Activated CD4-positive, alpha-beta T cell treated with anti-CD3 and anti-CD28 coated beads, Interleukin-2, amount 10 ng/mL, durations not matched to agents 7 days and 5 days (primary cell): ENCODE measurements around the gene TCF4. TPM values are rescaled to one million over a fixed set of nuclear protein-coding genes. Genes with fewer than 3 reads are reported as not detected.

ENCODE experiments used
- CTCF ChIA-PET: fragments of 350-600 bp; sonication (Branson Sonifier 250); formaldehyde crosslinking; loops from one replicate; lab custom pipeline; 2021; ENCODE audit warnings: antibody characterized with exemption; lab: Charles Lee
- POLR2A ChIA-PET: fragments of 350-600 bp; sonication (Branson Sonifier 250); formaldehyde crosslinking; loops from one replicate; lab custom pipeline; 2021; ENCODE audit warnings: antibody characterized with exemption; lab: Charles Lee
- DNase-seq: peaks from one replicate; pipeline ENCODE4 v3.0.0-alpha.2; 2020
- H3K27ac Mint-ChIP-seq: one replicate; pipeline ENCODE4 v1.8.0; 2021; ENCODE audit warnings: mild to moderate bottlenecking, moderate library complexity, mixed read lengths
- H3K27me3 Mint-ChIP-seq: one replicate; pipeline ENCODE4 v1.8.0; 2021; ENCODE audit warnings: mixed read lengths
- H3K36me3 Mint-ChIP-seq: one replicate; pipeline ENCODE4 v1.8.0; 2021; ENCODE audit warnings: low read depth, mixed read lengths
- H3K4me1 Mint-ChIP-seq: one replicate; pipeline ENCODE4 v1.8.0; 2021; ENCODE audit warnings: mixed read lengths
- H3K4me3 Mint-ChIP-seq: one replicate; pipeline ENCODE4 v1.8.0; 2021; ENCODE audit warnings: mild to moderate bottlenecking, moderate library complexity, mixed read lengths
- H3K9me3 Mint-ChIP-seq: one replicate; pipeline ENCODE4 v1.8.0; 2021; ENCODE audit warnings: mixed read lengths
- total RNA-seq, 2 experiments: library from RNA; stranded (reverse); gene quantifications; one replicate each; pipeline ENCODE4 v1.2.3, GENCODE V29; 2021

The TCF4 gene
- total RNA-seq, 2 experiments from 2014 or later: 1.7 to 2.4 TPM

- ChIA-PET POLR2A (no interaction called here), CTCF (no interaction called here)
- Mint-ChIP-seq H3K4me3 (no peak overlapping the region), H3K27ac (no peak overlapping the region), H3K27me3 (no peaks in the 10 kb centered on the region), H3K4me1 (no peaks in the 10 kb centered on the region), H3K9me3 (no peaks in the 10 kb centered on the region), H3K36me3 (no peaks in the 10 kb centered on the region)
- DNase-seq: no peak
Observed at GRCh38 chr18:55375930-55376329, 212.1 kb downstream of the TCF4 start.

DNA sequence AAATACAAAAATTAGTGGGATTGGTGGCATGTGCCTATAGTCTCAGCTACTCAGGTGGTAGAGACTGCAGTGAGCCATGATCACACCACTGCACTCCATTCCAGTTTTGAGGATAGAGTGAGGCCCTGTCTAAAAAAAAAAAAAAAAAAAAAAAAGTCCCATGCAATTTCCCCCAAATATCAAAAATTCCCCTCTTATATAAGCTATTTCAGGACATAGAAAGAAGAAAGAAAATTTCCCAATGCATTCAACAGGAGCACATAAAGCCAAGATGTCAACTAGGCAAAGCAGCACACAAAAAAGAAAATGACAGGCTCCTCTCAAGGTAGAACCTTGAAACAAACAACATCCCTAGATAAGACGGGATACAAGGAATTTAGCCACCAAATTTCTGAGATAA is 213.3 kb downstream of the TCF4 start:
- Mint-ChIP-seq H3K27ac (no peak overlapping the region), H3K36me3 (no peaks in the 10 kb centered on the region), H3K4me3 (no peak overlapping the region), H3K9me3 (no peaks in the 10 kb centered on the region), H3K4me1 (no peaks in the 10 kb centered on the region), H3K27me3 (no peaks in the 10 kb centered on the region)
- ChIA-PET POLR2A (no interaction called here), CTCF (interaction anchor here (0.6 kb wide), 1 partner anchor 12 kb away, joined by 3 read pairs; no protein-coding TSS in a partner anchor)
- no peak for DNase-seq

DNA sequence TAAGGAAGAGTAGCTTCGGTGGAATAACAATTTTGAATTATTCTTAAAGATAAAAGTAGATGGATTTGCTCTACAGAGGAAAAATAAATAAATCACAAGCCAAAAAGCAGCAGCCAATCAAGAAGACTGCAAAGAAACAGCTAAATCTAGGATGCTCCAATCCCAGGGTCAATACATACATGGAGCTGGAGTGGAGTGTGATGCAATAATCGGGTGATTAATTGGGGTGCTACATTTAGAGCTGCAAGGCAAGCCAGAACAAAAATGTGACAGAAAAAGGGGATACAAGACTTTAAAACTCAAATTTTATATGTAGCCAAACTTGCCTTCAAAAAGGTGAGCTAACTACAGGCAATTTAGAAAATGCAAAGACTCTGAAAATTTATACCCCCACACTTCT is 215.8 kb downstream of the TCF4 start:
- H3K36me3 Mint-ChIP-seq: no peaks in the 10 kb centered on the region
- no peaks in the 10 kb centered on the region for H3K4me1 Mint-ChIP-seq
- no peaks in the 10 kb centered on the region for H3K27me3 Mint-ChIP-seq
- DNase-seq: no peak
- ChIA-PET POLR2A (no interaction called here), CTCF (no interaction called here)
- no peaks in the 10 kb centered on the region for H3K9me3 Mint-ChIP-seq
- H3K4me3 Mint-ChIP-seq: no peak overlapping the region
- H3K27ac Mint-ChIP-seq: no peak overlapping the region

- POLR2A ChIA-PET: no interaction called here
Observed at GRCh38 chr18:55370936-55371335, 217.1 kb downstream of the TCF4 start.

DNA sequence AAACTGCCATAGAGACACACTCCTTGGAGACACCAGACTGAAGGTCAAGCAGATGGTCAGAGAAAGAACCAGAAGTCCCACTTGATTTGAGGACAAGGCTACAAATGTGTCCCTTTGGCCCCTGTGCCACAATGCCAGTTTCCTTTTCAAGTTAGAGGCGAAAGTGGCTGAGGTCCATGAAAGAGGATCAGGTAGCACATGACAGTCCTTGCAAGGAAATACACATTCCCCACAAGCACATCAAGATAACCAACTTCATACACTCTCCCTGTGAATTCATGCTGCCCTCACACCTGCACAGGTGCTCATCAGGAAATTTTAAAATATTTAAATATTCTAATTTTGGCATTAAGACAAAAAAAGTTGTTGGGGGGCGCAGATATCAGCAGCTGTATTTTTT is 218.6 kb downstream of the TCF4 start:
- H3K36me3 Mint-ChIP-seq: no peaks in the 10 kb centered on the region
- POLR2A ChIA-PET: no interaction called here
- H3K27ac Mint-ChIP-seq: no peak overlapping the region
- no peak for DNase-seq
- no peak overlapping the region for H3K4me3 Mint-ChIP-seq
- no peaks in the 10 kb centered on the region for H3K27me3 Mint-ChIP-seq
- no peaks in the 10 kb centered on the region for H3K4me1 Mint-ChIP-seq
- no peaks in the 10 kb centered on the region for H3K9me3 Mint-ChIP-seq
- CTCF ChIA-PET: interaction anchor here (0.8 kb wide), 1 partner anchor 13 kb away, joined by 4 read pairs; no protein-coding TSS in a partner anchor

More at GRCh38 chr18:55370936-55371335, 217.1 kb downstream of the TCF4 start:
- no peak overlapping the region for H3K4me3 Mint-ChIP-seq
- H3K27me3 Mint-ChIP-seq: no peaks in the 10 kb centered on the region
- no peaks in the 10 kb centered on the region for H3K36me3 Mint-ChIP-seq
- H3K27ac Mint-ChIP-seq: no peak overlapping the region
- DNase-seq: no peak
- no peaks in the 10 kb centered on the region for H3K9me3 Mint-ChIP-seq
- CTCF ChIA-PET: no interaction called here
- H3K4me1 Mint-ChIP-seq: no peaks in the 10 kb centered on the region

DNA sequence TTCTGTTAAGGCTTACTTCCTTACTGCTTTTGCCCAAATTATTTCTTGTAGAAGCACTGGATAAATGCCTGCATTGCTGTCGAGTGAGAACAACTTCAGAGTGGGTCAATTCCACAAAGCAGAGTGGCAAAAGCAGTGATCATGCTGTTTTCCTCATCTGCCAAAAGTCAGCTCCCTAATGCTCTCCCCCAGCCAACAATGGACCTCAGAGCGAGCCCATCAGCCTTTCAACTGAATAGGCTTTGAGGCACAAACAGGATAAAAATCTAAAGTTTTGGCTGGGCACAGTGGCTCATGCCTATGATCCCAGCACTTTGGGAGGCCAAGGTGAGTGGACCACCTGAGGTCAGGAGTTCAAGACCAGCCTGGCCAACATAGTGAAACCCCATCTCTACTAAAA is 222.7 kb downstream of the TCF4 start:
- no peak for DNase-seq
- Mint-ChIP-seq H3K27ac (no peak overlapping the region), H3K9me3 (peaks cover 2% of the 10 kb centered on the region), H3K36me3 (no peaks in the 10 kb centered on the region), H3K4me3 (no peak overlapping the region), H3K27me3 (no peaks in the 10 kb centered on the region), H3K4me1 (no peaks in the 10 kb centered on the region)
- POLR2A ChIA-PET: no interaction called here
- CTCF ChIA-PET: no interaction called here

GRCh38 chr18:55362303-55362702 is 225.7 kb downstream of the TCF4 start:
- ChIA-PET CTCF (no interaction called here), POLR2A (no interaction called here)
- Mint-ChIP-seq H3K36me3 (no peaks in the 10 kb centered on the region), H3K27ac (no peak overlapping the region), H3K4me1 (no peaks in the 10 kb centered on the region), H3K9me3 (peaks cover 2% of the 10 kb centered on the region), H3K4me3 (no peak overlapping the region), H3K27me3 (no peaks in the 10 kb centered on the region)
- DNase-seq: no peak

GRCh38 chr18:55361492-55362250 is 226.3 kb downstream of the TCF4 start:
- H3K27me3 Mint-ChIP-seq: no peaks in the 10 kb centered on the region
- CTCF ChIA-PET: no interaction called here
- POLR2A ChIA-PET: no interaction called here
- peaks cover 2% of the 10 kb centered on the region for H3K9me3 Mint-ChIP-seq
- H3K4me1 Mint-ChIP-seq: no peaks in the 10 kb centered on the region
- no peak overlapping the region for H3K4me3 Mint-ChIP-seq
- H3K27ac Mint-ChIP-seq: no peak overlapping the region
- no peaks in the 10 kb centered on the region for H3K36me3 Mint-ChIP-seq
- no peak for DNase-seq

DNA sequence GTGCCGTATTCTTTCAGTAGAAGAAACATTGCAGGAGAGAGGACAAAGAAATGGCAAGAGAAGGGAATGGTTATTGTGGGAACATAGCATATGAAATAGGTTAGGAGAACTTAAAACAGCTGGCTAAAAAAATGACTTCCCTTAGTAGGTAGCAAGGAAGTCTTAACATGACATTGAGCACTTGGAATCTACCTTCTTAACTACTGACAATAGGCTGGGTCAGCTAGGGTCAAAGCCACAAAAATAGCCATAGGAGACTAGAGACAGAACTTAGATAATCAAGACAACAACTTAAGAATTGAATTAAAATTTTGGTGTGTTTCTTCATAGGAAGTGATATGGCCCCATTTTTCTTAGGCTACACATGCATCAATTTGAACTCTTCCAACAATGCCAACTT is 227.9 kb downstream of the TCF4 start:
- peaks cover 2% of the 10 kb centered on the region for H3K27me3 Mint-ChIP-seq
- no peak overlapping the region for H3K4me3 Mint-ChIP-seq
- H3K36me3 Mint-ChIP-seq: no peaks in the 10 kb centered on the region
- DNase-seq: no peak
- no peaks in the 10 kb centered on the region for H3K4me1 Mint-ChIP-seq
- peaks cover 2% of the 10 kb centered on the region for H3K9me3 Mint-ChIP-seq
- no peak overlapping the region for H3K27ac Mint-ChIP-seq
- ChIA-PET POLR2A (no interaction called here), CTCF (interaction anchor here (0.6 kb wide), 1 partner anchor 243 kb away, joined by 4 read pairs; no protein-coding TSS in a partner anchor)

GRCh38 chr18:55356815-55357214 is 231.2 kb downstream of the TCF4 start:
- POLR2A ChIA-PET: no interaction called here
- Mint-ChIP-seq H3K27ac (no peak overlapping the region), H3K27me3 (peaks cover 17% of the 10 kb centered on the region), H3K36me3 (no peaks in the 10 kb centered on the region), H3K4me1 (no peaks in the 10 kb centered on the region), H3K4me3 (no peak overlapping the region), H3K9me3 (peaks cover 2% of the 10 kb centered on the region)
- no peak for DNase-seq
- CTCF ChIA-PET: no interaction called here

DNA sequence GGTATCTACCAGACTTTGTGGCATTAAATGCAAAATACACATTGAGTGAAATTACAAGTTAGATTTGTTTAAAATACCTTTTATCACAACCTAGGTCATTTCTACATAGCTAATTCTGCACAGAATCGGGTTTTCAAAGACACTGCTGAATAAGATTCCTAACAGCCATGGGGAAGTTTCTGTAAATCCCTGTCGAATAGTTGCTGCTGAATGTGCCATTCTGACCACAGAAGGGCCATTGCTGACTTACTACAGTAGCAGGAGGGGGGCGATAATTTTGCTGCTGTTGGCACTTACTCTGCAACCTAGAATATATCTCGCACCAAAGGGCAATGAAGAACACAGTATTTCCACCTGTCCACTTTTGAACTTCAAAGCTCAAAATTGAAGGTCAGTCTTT is 232.8 kb downstream of the TCF4 start:
- POLR2A ChIA-PET: no interaction called here
- peaks cover 21% of the 10 kb centered on the region for H3K27me3 Mint-ChIP-seq
- no peaks in the 10 kb centered on the region for H3K9me3 Mint-ChIP-seq
- H3K4me3 Mint-ChIP-seq: no peak overlapping the region
- no peaks in the 10 kb centered on the region for H3K36me3 Mint-ChIP-seq
- no peak for DNase-seq
- no peak overlapping the region for H3K27ac Mint-ChIP-seq
- no peaks in the 10 kb centered on the region for H3K4me1 Mint-ChIP-seq
- CTCF ChIA-PET: no interaction called here

DNA sequence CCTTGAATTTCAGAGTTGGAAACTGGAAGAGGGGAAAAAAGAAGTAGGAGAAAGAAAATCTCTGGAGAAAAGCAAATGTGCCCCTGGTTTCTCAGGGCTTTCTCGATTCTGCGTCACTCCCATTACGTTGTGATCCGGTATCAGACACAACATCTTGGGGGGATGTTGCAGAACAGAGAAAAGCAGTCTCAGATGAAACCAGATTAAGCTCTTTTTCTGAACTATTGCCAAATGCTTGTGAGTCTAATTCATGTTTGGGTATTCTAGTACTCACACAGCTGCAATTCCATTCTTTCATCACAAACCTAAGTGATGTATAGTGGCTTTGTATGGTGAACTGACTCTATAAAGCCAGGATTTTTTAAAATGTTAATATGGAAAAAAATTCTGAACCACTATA is 233.2 kb downstream of the TCF4 start:
- Mint-ChIP-seq H3K36me3 (no peaks in the 10 kb centered on the region), H3K9me3 (no peaks in the 10 kb centered on the region), H3K27me3 (peaks cover 22% of the 10 kb centered on the region), H3K4me1 (no peaks in the 10 kb centered on the region), H3K4me3 (no peak overlapping the region), H3K27ac (no peak overlapping the region)
- ChIA-PET CTCF (no interaction called here), POLR2A (no interaction called here)
- no peak for DNase-seq

GRCh38 chr18:55353806-55354205 is 234.2 kb downstream of the TCF4 start:
- H3K27ac Mint-ChIP-seq: no peak overlapping the region
- H3K4me3 Mint-ChIP-seq: no peak overlapping the region
- no peaks in the 10 kb centered on the region for H3K4me1 Mint-ChIP-seq
- peaks cover 23% of the 10 kb centered on the region for H3K27me3 Mint-ChIP-seq
- H3K36me3 Mint-ChIP-seq: no peaks in the 10 kb centered on the region
- no peak for DNase-seq
- H3K9me3 Mint-ChIP-seq: no peaks in the 10 kb centered on the region
- CTCF ChIA-PET: no interaction called here
- POLR2A ChIA-PET: no interaction called here

- DNase-seq: no peak
- Mint-ChIP-seq H3K27me3 (peaks cover 23% of the 10 kb centered on the region), H3K27ac (no peak overlapping the region), H3K4me1 (no peaks in the 10 kb centered on the region), H3K9me3 (no peaks in the 10 kb centered on the region), H3K36me3 (no peaks in the 10 kb centered on the region), H3K4me3 (no peak overlapping the region)
- POLR2A ChIA-PET: no interaction called here
- CTCF ChIA-PET: no interaction called here
Observed at GRCh38 chr18:55353391-55353790, 234.6 kb downstream of the TCF4 start.
